ENCODE data around the gene MC1R.

DNA sequence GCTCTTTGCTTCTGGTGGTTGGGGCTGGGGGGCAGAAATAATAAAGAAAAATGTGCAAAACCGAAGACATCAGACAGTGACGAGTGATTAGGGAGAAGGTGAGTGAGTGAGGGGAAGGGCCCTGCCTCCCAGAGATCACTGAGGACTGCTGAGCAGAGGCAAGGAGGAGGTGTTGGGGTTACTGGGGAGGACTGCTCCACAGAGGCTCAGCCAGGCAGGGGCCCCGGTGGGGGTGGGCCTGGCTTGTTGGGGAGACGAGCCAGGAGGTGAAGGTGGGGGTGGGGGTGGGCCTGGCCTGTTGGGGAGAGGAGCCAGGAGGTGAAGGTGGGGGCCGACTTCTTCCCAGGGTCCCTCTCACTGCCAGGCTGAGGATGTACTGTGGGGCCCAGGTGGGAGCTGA, 27.9 kb downstream of the MC1R start:
- TF ChIP-seq, protein P1, sequence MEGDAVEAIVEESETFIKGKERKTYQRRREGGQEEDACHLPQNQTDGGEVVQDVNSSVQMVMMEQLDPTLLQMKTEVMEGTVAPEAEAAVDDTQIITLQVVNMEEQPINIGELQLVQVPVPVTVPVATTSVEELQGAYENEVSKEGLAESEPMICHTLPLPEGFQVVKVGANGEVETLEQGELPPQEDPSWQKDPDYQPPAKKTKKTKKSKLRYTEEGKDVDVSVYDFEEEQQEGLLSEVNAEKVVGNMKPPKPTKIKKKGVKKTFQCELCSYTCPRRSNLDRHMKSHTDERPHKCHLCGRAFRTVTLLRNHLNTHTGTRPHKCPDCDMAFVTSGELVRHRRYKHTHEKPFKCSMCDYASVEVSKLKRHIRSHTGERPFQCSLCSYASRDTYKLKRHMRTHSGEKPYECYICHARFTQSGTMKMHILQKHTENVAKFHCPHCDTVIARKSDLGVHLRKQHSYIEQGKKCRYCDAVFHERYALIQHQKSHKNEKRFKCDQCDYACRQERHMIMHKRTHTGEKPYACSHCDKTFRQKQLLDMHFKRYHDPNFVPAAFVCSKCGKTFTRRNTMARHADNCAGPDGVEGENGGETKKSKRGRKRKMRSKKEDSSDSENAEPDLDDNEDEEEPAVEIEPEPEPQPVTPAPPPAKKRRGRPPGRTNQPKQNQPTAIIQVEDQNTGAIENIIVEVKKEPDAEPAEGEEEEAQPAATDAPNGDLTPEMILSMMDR (IDR thresholded peaks at IDR 0.05), result no peak
- TF ChIP-seq POLR2A (IDR thresholded peaks at IDR 0.05), result no peak

Measured in uterus (tissue), 2 donors.